Left lung (tissue), 10 donors: ENCODE measurements around the gene CBFA2T2. TPM values are rescaled to one million over a fixed set of nuclear protein-coding genes. Genes with fewer than 3 reads are reported as not detected.
A peak's percentile ranks its signal among the peaks of the same experiment; 100 is the strongest.
"Not testable (repeated sequence)": the region's sequence is repeated elsewhere in the genome, so short reads cannot be mapped to it uniquely, and the experiment has no call there.

Source experiments
- ATAC-seq: fragments of 200-7000 bp; cut with Tn5 transposase; one replicate; pipeline ENCODE4 v1.9.1; 2020; ENCODE audit warnings: moderate library complexity
- DNase-seq, 4 donors: peaks; one replicate each; pipeline ENCODE4 v3.0.0-alpha.2; 2013 to 2020
- H3K27ac ChIP-seq, 2 donors: fragments of 200-600 bp; sonication (generic) in 1 of 2; one replicate each; pipeline versions ENCODE4 v1.5.0 to v1.8.0; 2020 to 2021
- H3K27me3 ChIP-seq, 2 donors: fragments of 200-600 bp; sonication (generic) in 1 of 2; one replicate each; pipeline versions ENCODE4 v1.5.0 to v1.8.0; 2020 to 2021
- H3K36me3 ChIP-seq, 2 donors: fragments of 200-600 bp; sonication (generic) in 1 of 2; one replicate each; pipeline versions ENCODE4 v1.5.0 to v1.8.0; 2020 to 2021
- H3K4me1 ChIP-seq, 2 donors: fragments of 200-600 bp; one replicate each; pipeline ENCODE4 v1.8.0; 2021
- H3K4me3 ChIP-seq, 2 donors: fragments of 200-600 bp; sonication (generic) in 1 of 2; one replicate each; pipeline versions ENCODE4 v1.5.0 to v1.8.0; 2020 to 2021; ENCODE audit warnings: mild to moderate bottlenecking in 1 of 2
- H3K9me3 ChIP-seq, 2 donors: fragments of 200-600 bp; sonication (generic) in 1 of 2; one replicate each; pipeline versions ENCODE4 v1.5.0 to v1.8.0; 2020 to 2021
- CTCF ChIP-seq, 2 donors: fragments of 200-600 bp; sonication (generic) in 1 of 2; IDR thresholded peaks; one replicate each; pipeline versions ENCODE4 v1.5.0 to v1.8.0; 2021; ENCODE audit warnings: antibody characterized with exemption in 2 of 2
- intact Hi-C, 2 donors: fragments of 100-400 bp; cut with DNase I; formaldehyde crosslinking; loops; one replicate each; pipeline versions ENCODE4 v1.11.2 to v1.14.2; 2022
- polyA plus RNA-seq, 6 donors: library from polyadenylated mRNA; unstranded; fragments of 120-200 nt; gene quantifications; one replicate each; pipeline ENCODE4 v1.2.1, GENCODE V29; 2013; ENCODE audit not compliant: insufficient read length in 6 of 6
- total RNA-seq, 2 donors: library from RNA; stranded (reverse); fragmentation: NEBNext Ultra II Directional; extraction: Animal tissue kit (Norgen Biotek cat#: 25700); gene quantifications; one replicate each; pipeline ENCODE4 v1.2.1, GENCODE V29; 2021
- donor health status: DM: no; HTN: yes; CAD: no.
- donor health status: DM: no; HTN: no; CAD: no.

The CBFA2T2 gene
- total and polyA plus RNA-seq, 8 donors = 11.9 to 54.4 (median 43.8) TPM

DNA sequence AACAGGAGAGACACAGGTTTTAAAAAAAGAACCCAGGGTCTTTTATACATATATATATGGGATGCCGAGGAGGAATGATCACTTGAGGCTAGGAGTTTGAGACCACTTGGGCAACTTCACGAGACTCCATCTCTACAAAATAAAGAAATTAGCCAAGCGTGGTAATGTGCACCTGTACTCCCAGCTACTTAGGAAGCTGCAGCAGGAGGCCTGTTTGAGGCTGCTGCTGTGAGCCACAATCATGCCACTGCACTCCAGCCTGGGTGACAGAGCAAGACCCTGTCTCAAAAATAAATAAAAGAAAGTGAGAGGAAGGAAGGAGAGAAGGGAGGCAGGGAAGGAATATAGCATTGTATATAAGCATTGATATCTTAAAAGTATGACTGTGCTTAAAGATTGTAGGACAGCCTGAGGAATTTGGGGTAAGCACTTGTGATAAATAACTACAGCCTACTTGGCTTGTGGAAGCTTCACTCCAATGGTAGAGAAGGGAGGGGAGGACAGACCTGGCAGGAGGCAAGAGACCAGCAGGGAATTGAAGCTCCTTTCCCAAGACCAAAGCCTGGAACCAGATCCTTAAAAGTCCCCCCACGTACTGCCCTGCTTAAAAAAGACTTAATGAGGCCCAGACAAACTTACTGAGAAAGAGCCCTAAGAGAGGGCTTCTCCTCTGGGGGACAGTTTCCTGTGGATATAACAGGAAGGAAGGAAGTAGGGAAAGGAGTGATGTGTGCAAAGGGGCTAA is 43.8 kb upstream of the CBFA2T2 start:
- H3K4me3 ChIP-seq = no peak overlapping the region
- H3K9me3 ChIP-seq = peaks cover 0 to 3% of the 10 kb centered on the region in 2 donors
- peaks cover 0 to 11% of the 10 kb centered on the region in 2 donors for H3K27me3 ChIP-seq
- H3K4me1 ChIP-seq = peaks cover 0 to 16% of the 10 kb centered on the region in 2 donors
- no peak for TF ChIP-seq CTCF (IDR thresholded peaks at IDR 0.05)
- DNase-seq = no peak
- ATAC-seq = no peak
- no peaks in the 10 kb centered on the region for H3K36me3 ChIP-seq
- intact Hi-C loops = no loop called here
- no peak overlapping the region for H3K27ac ChIP-seq

DNA sequence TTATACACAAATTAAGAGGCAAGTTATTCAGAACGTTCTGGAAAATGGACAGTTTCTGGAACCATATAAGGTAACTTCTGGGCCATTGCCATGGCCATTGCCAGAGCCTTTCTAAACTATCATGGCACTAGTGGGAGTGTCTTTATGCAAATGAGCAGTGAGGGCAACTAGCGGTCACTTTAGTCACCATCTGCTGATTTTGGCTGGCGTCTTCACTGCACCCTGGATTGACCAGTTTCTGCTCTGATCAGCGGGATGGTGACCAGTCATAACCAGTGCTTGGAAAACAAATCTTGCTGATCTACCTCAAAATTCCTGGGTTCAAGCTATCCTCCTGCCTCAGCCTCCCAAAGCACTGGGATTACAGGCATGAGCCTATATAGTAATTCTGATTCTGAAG is 39.0 kb upstream of the CBFA2T2 start:
- intact Hi-C loops = no loop called here
- no peak for TF ChIP-seq CTCF (IDR thresholded peaks at IDR 0.05)
- Histone ChIP-seq H3K27me3 (no peaks in the 10 kb centered on the region), H3K27ac (no peak overlapping the region), H3K36me3 (no peaks in the 10 kb centered on the region), H3K9me3 (peaks cover 0 to 3% of the 10 kb centered on the region in 2 donors), H3K4me3 (no peak overlapping the region), H3K4me1 (no peaks in the 10 kb centered on the region)
- DNase-seq = no peak
- ATAC-seq = no peak

- intact Hi-C loops, H3K36me3 ChIP-seq, H3K27ac ChIP-seq, H3K4me1 ChIP-seq, H3K9me3 ChIP-seq, H3K4me3 ChIP-seq, H3K27me3 ChIP-seq: not testable (repeated sequence)
- TF ChIP-seq CTCF (IDR thresholded peaks at IDR 0.05) = peak; percentile 80 to 91
- DNase-seq (peak; percentile 56 to 93 (median 80)), ATAC-seq (peak; percentile 100)
Measured at GRCh38 chr20:33456916-33457642, 32.8 kb upstream of the CBFA2T2 start.

GRCh38 chr20:33459599-33459998 is 30.3 kb upstream of the CBFA2T2 start:
- DNase-seq = no peak
- no peaks in the 10 kb centered on the region for H3K27me3 ChIP-seq
- no peaks in the 10 kb centered on the region for H3K9me3 ChIP-seq
- H3K4me1 ChIP-seq = no peaks in the 10 kb centered on the region
- no peaks in the 10 kb centered on the region for H3K36me3 ChIP-seq
- no peak overlapping the region for H3K27ac ChIP-seq
- no peak for TF ChIP-seq CTCF (IDR thresholded peaks at IDR 0.05)
- intact Hi-C loops = no loop called here
- ATAC-seq = no peak
- no peak overlapping the region for H3K4me3 ChIP-seq

DNA sequence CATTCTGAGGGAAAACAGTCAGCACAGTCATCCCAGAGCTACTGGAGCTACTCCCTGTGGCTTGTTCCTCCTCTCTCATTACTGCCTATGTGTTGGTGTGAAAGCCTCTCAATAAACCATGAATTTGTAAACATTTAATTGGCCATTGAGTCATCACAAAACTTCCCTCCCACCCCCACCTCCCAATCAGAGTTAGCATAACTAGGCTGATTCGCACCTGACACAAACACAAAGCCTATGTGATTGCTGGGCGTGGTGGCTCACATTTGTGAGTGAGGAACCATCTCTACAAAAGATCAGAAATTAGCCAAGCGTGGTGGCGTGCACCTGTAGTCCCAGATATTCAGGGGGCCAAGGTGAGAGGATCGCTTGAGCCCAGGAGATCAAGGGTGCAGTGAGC is 29.2 kb upstream of the CBFA2T2 start:
- Histone ChIP-seq H3K36me3 (no peaks in the 10 kb centered on the region), H3K27ac (no peak overlapping the region), H3K4me1 (no peaks in the 10 kb centered on the region), H3K4me3 (no peak overlapping the region), H3K9me3 (no peaks in the 10 kb centered on the region), H3K27me3 (no peaks in the 10 kb centered on the region)
- TF ChIP-seq CTCF (IDR thresholded peaks at IDR 0.05) = no peak
- DNase-seq (no peak), ATAC-seq (no peak)
- intact Hi-C loops = loop anchor here in 1 of 2 donors (5.0 kb wide), 1 partner anchor 192 kb away; no protein-coding TSS in a partner anchor
